ENCODE results near the gene DOCK11.
A peak's percentile ranks its signal among the peaks of the same experiment; 100 is the strongest.

Gene DOCK11

DNA sequence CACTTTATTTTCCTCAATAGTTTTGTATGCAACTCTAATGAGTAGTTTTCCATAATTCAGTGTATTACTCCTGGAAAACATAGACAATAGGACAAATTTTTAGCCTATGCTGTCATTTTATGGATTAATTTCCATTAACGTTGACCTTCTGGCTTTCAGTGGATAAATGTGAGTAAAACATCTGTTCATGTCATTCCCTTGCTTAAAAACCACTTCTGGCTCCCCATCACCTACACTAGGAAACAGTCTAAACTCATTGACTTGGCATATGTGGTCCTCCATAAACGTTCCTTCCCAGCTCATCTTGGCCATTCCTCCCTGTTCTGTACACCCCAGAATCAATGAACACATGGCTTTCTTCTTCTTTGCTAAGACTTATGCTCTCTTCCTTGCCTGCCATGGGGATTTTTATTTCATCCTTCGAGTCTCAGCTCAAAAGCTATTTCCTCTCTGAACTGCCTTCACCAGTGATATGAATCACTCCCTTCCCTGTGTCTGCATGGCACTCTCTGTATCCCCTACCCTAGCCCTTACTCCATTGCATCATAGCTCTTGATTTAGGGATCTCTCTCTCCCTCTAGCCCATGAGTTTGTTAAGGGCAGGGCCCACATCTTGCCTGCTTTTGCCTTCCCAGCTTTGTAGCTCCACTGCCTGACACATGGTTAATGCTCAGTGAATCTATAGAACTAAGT lies 34.8 kb downstream of the DOCK11 start:
- no peak for DNase-seq (ENCODE audit: low spot score)

DNA sequence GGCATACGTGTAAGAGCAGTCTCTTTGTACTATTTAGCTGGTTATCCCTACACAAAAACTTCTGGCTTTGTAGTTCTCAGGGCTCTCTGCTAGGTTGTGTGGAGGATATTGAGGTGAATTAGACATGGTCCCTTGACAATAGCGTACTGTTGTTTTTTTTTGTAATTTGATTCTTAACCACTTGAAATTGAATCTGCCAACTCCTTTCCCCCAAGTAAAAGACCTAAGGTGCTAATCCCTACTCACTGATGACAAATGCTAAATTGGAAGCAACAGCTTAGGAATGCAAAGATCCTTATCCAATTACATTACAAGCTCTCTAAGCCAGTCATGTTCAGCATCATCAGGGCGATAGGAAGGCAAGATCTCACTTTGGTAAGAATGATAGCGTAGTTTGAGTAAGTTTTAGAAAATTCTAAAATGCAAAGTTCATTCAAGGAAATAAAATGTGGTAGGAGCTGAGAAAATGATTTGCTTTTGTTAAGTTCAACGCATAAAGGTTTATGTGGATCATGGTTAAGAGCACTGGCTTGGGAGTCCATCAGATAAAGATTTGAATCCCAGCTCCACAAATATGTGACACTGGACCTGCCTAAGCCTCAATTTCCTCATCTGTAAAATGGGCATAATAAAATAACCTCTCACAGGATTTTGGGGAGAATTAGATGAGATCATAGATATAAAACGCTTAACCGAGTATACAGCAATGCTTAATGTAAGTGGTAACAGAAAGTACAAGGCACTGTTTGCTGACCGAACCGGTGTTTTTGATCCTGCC lies 39.3 kb downstream of the DOCK11 start:
- DNase-seq (ENCODE audit: low spot score): no peak

DNA sequence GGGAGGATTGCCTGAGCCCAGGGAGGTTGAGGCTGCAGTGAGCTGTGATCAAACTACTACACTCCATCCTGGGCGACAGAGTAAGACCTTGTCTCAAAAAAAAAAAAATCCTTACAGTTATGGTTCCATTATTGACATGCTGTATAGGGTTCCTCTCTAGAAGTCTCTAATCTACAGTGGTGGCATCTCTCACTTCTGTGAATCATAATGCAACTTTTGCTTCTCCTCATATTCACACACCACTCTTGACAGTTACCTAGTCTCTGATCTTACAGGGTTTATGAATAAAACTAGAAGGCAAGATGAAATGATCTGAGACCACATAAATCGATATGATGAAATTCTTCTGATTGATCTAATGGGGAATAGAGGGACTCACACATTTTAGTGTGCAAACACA lies 40.6 kb downstream of the DOCK11 start:
- no peak for DNase-seq (ENCODE audit: low spot score)

DNA sequence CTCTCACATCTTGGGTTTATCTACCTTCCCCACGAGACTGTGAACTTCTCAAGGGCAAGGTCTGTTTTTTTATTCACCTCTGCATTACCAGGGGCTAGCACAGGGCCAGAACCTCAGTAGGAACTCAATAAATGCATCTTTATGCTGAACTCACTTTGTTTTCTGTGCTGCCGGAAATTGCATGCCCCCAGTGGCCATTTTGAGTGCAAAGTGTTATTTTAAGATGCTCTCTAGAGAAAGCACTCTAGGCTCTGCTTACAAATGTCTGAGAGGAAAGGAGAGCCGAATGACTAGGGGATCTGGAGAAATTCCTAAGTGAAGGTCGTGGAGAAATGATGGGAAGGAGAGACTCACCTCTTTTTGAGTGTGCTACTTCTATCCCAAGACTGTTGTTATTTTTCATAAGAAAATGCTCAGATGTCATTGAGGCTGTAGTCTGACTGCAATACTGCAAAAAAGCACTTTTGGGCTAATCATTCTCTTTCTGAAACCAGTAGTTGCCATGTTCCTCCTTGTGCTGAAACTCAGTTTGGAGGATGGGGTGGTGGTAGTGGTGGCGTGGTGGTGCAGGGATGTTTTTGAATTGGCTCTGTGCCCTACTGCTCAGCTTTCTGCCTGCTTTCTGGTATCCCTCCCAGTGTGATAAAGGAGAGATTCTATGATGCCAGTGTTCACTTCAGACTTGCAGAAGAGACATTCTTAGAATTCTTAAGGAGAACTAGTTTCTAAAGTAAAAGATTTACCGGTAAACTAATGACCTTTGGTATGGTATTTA lies 41.3 kb downstream of the DOCK11 start:
- DNase-seq (ENCODE audit: low spot score): peak; percentile 13

DNA sequence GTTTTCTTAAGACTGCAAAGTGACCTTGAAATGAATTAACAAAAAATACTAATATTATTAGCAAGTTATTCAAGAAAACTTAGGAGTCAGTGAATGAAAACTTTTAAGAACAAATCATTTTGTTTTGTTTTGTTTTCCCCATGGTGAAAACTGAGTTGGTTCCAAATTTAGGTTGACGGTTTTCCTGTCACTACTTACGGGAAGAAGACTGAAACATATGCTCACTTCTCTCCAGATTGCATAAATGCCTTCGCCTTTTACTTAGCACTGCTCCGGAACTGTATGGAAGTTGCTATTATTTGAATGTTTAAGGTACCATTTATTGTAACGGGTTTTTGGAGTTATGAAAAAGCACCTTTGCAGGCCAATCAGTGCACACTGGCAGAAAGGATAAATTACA lies 42.8 kb downstream of the DOCK11 start:
- no peak for DNase-seq (ENCODE audit: low spot score)

DNA sequence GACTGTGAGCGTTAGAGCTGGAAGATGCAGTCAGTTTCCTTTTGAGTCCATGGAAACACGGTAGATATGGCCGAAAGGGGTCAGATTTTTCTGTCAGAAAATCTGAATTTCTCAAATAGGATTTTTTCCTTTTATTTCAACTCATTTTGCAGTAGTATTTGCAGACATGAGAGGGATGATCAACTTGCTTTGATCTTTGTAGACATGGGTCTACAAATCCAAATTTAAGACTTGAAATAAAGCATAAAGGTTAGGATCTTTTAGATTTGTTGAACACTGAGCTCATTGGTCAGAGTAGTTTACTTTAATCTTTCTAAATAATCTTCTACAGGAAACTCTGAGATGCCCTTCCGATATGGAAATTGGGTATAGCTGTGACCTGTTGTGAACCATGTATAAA lies 44.7 kb downstream of the DOCK11 start:
- DNase-seq (ENCODE audit: low spot score): no peak

DNA sequence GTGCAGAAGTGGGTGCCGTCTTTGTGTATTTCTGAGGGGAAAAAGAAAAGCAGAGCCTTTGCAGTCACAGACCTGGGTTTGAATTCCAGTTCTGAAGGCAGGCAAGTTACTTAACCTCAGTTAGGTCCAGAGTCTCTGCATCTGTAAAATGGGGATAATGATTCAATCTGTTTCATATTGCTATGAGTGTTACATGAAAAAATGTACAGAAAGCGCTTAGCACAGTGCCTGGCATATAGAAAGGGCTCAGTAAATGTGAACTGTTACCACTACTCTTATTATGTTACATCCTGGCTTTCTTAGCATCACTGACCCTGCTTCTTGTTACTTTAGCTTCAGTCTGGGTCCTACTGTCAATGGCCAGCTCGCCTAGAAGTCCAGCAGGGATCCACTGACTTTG lies 45.9 kb downstream of the DOCK11 start:
- DNase-seq (ENCODE audit: low spot score): no peak

DNA sequence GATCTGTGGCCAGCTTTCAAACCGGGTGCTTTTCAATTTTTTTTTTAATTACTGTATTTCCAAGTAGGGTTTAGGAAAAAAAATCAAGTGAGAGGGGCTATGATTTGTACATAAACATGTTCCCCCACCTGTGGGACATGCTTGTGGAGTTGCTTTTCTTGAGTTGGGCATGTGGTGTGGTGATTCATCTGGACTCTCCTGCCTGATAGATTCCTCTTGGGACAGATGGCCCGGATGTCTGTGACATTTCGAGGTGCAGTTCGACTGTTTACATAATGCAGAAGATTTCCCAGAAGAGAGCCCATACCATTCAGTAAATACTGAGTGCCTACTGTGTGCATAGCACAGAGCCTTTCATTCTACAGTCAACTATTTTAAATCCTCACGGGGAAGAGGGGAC lies 49.9 kb downstream of the DOCK11 start:
- no peak for DNase-seq (ENCODE audit: low spot score)

DNA sequence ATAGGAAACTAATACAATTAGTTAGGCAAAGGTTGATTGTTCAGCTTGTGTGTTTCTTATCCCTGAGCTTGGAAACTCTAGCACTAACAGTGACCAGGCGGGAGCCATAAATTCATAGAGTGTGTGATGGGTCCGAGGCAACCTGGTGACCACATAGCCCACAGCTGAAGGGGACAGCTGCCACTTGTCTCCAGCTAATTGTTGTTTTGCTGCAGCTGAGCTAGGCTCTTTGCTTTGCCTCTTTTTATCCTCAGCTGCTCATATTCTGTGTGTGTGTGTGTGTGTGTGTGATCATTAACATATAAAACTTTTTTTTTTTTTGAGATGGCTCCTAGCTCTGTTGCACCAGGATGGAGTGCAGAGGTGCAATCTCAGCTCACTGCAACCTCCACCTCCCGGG lies 53.2 kb downstream of the DOCK11 start:
- no peak for DNase-seq (ENCODE audit: low spot score)

DNA sequence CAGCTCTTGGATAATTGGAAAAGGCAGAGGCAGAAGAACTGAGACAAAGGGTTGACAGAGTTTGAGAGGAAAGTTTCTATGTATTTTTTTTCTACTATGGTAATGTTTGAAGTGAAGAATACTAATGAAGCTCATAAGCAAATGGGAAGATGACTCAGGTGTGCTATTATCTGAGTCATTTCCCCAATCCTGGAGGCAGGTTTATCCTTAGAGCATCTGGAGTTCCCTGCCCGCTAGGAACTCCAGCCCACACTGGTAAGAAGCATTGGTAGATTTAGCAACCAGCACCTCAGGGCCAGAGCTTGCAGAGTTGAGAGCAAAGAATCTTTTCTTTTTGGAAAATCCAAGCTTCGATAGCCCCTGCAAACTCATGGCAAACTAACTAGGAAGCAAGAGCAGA lies 55.2 kb downstream of the DOCK11 start:
- DNase-seq (ENCODE audit: low spot score): no peak

DNA sequence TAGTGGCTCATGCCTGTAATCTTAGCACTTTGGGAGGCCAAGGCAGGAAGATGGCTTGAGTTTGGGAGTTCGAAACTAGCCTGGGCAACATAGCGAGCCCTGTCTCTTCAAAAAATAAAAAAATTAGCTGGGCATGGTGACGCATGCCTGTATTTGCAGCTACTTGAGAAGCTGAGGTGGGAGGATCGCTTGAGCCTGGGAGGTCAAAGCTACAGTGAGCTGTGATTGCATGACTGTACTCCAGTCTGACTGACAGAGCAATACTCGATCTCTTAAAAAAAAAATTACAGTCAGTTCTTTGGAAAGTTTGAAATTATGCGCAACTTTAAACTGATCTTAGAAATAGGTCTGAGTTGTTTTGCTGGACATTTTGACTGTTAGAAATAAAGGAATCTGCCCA lies 55.8 kb downstream of the DOCK11 start:
- no peak for DNase-seq (ENCODE audit: low spot score)

DNA sequence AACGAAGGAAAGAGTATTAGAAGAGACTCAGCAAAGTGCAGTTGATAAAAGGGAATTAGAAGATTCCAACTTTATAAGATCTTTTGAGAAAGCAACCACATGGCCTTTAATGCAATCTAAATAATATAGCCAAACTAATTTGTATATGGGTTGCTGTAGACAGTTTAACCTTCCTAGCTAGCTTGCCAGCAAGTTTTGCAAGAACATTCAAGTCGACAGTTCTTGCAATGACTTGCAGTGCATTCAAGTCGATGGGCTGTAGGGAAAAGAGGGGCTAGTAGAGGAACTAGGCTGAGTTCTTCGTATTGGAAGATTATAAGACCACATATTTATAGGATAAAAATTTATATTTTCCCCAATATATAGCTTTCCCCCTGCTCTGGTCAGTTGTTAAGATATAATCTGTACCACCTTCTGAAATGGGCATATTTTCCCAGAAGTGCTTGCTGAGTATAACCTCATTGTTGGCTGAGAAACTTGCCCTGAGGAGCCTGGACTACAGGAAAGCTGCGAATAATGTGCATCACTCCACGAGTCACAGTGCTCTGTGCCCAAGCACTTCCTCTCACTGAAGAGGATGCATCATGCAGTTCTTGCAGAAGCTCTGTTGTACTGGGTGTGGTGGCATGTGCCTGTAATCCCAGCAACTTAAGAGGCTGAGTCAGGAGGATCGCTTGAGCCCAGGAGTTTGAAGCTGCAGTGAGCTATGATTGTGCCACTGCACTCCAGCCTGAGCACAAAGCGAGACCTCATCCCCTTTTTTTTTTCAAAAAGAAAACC lies 56.7 kb downstream of the DOCK11 start:
- DNase-seq (ENCODE audit: low spot score): no peak

DNA sequence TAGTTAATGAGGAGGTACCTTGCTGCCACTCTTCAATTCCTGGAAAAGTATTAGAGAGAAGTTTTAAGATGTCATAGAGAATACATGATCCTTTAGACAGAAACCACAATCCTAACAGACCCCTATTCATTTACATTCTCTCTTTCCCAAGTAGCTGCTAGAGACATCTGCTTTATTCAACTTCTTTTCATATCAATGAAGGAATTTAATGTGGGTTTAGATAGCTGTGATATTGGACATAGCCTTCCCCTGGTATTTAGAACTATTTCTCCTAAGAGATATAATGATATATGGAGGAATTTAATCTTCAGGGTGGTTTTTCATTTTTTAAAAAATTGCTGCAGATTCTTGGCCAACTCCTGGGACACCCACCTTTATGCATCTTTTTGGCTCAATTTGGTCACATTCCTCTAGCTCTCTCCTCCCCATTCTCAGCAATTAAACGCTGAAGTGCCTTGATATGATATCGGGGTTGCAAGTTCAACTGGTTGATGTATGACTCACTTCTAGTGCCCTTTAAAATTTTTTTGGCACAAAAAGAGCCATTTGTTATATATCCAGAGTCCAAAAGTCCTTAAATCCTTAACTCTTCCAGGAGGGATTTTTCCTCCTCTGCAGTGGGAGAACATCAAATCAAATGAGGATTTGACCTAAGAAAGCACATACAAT lies 57.6 kb downstream of the DOCK11 start:
- no peak for DNase-seq (ENCODE audit: low spot score)

DNA sequence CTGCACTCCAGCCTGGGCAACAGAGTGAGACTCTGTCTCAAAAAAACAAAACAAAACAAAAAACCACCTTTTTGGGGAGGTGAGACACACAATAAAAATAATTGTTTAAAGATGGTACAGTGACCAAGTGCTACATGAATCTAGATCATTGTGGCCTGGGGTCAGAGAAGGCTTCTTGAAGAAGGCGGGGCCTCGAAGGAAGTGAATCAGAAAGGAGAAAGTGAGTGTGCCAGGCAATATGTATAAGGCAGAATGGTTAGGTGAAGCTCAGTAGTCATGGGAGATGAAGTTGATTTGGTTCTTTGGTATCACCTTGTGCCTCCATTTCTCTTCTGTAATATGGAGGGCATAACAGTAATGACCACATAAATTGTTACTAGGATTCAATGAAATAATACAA lies 58.9 kb downstream of the DOCK11 start:
- DNase-seq (ENCODE audit: low spot score): no peak

DNA sequence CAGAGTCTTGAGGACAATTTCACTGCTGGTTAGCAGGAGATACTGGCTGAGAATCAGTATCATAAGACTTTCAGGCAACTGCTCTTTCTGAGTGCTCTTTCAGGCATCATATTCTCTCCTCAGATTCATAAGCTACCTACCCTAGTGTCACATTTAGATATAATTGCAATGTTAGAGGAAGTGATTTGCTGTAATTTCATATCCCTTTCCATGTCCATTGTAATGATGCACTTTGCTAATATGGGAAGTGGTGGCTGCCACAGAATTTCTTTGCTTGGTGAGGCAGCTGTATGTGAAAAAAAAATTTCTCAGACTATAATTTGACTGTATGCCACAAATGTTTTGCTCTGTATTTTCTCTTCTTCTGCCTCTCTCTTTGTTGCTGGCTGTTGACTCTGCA lies 63.3 kb downstream of the DOCK11 start:
- no peak for DNase-seq (ENCODE audit: low spot score)

DNA sequence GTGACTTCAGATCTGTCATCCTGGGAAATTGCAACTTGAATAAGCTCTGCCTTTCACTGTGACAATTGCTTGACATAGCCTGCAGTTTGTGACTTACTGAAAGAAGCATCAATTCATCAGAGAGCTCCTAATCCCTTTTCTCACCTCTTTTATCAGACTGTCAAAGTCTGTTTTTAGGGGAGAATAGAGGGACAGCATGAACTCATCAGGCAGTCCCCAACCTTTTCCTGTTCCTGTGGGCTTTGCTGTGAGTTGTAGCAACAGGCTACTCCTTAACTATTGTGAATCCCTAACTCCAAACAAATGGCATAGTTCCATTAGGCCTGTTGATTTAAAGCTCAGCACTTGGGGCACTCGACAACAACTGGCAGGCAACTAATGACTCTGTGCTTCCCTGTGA lies 64.9 kb downstream of the DOCK11 start:
- no peak for DNase-seq (ENCODE audit: low spot score)

DNA sequence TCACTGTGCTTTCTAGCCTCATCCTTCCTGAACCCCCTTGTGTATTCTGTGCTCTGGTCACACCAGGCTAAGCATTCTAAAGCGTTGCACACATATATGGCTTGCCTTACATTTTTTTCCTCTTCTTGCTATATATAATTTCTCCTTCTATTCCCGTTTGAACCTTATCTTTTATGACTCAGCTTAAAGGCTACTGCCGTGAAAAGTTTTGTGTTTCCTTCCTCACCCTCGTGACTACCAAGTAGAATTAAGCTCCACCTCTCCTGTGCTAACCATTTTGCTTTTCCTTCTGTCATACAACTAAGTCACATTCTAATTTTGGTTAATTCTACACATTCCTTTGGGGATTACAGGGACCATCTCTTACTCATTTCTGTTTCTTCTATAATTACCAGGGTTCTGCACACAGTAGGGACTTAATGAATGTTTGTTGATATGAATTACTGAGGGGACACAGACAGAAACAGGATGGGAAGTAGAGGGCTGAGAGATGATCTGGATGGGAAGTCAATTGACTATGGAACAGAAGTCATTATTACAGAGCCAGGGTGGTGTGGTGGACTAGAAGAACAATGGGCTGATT lies 67.1 kb downstream of the DOCK11 start:
- no peak for DNase-seq (ENCODE audit: low spot score)

DNA sequence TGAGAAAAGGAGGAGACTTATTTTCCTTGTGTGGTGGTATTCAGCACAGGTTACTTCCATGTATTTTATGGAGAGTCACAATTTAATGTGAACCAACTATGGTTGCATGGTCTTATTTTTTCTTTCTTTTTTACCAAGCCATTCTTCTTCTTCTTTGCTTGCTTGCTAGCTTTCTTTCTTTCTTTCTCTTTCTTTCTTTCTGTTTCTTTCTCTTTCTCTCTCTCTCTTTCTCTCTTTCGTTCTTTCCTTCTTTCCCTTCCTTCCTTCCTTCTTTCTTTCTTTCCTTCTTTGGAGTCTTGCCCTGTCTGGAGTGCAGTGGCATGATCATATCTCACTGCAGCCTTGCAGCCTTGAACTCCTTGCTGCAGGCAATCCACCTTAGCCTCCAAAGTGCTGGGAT lies 68.9 kb downstream of the DOCK11 start:
- DNase-seq (ENCODE audit: low spot score): no peak

DNA sequence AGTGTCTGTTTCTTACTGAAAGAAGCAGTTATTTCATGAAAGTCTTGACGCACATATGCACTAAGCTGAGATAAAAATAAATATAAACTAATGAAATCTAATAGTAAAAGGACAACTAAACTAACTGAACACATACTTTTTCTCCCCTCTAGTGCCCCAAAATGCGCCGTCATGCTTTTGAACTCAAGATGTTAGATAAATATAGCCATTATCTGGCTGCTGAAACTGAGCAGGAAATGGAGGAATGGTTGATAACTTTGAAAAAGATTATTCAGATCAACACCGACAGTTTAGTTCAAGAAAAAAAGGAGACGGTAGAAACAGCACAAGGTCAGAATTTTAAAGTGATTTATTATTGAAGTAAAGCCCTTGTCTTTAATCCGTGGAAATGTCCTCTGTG lies 70.2 kb downstream of the DOCK11 start:
- DNase-seq (ENCODE audit: low spot score): no peak

DNA sequence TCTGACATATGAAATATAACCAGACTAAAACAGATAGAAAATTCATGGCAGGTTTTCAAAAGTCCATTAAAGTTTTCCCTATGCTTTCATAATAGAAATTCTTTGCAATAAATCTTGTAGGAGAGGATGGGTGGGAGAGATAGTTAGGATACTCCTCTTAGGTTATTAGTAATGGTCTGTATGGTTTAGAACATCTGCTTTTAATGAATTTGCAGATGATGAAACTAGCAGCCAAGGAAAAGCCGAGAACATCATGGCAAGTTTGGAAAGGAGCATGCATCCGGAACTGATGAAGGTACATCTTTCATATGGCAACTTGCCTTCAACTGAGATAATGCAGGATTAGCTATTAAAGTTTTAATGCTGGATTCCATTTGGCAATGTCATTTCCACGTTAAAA lies 70.7 kb downstream of the DOCK11 start:
- no peak for DNase-seq (ENCODE audit: low spot score)

DNA sequence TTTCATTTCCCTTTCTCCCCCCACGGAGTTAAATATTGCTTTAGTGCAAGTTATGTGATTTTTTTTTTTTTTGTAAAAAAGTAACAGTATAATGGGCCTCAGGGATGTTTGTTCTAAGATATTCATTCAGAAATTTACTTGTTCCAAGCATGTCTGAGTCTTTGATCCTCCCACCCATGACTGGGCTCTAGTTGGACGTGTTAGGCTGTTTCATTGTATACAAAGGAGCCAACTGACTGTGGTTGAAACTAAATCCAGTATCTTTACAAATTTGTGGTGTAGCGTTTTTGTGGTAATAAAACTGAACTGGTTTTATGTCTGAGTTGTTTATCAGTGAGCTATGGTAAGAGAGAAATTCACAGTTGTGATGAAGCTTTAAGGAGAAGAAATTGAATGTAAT lies 74.1 kb downstream of the DOCK11 start:
- DNase-seq (ENCODE audit: low spot score): no peak

Data from germinal center (tissue), 1 donor.